PC-3 (cell line): ENCODE data around the gene LTBP1. TPM values are rescaled to one million over a fixed set of nuclear protein-coding genes. Genes with fewer than 3 reads are reported as not detected.

Source experiments
- ATAC-seq: fragments of 200-7000 bp; cut with Tn5 transposase; 2 replicates; pipeline ENCODE4 v1.9.1; 2020; ENCODE audit warnings: mild to moderate bottlenecking, moderate library complexity
- BruUV-seq: library from RNA; stranded (reverse); fragments of 400-500 nt; replicated peaks from 2 replicates; lab custom pipeline; 2021; lab: Mats Ljungman, UMichigan
- CTCF ChIA-PET: fragments of 300-600 bp; sonication (Branson Sonifier 250); formaldehyde crosslinking; loops from one replicate; lab custom pipeline; 2022; ENCODE audit warnings: antibody characterized with exemption; lab: Charles Lee
- POLR2A ChIA-PET: fragments of 300-600 bp; sonication (Branson Sonifier 250); formaldehyde crosslinking; loops from one replicate; lab custom pipeline; 2022; ENCODE audit warnings: antibody characterized with exemption; ENCODE audit not compliant: unreplicated experiment; lab: Charles Lee
- DNase-seq: peaks from one replicate; pipeline ENCODE4 v3.0.0-alpha.2; 2015
- H2AFZ ChIP-seq: fragments of 300-600 bp; sonication (generic); 2 replicates; pipeline ENCODE4 v1.6.0; 2016; ENCODE audit warnings: antibody characterized with exemption, low read length
- H3F3A ChIP-seq: fragments of 300-600 bp; sonication (generic); one replicate; pipeline ENCODE4 v1.6.0; 2017; ENCODE audit warnings: antibody characterized with exemption, low read length, control low read depth, mild to moderate bottlenecking; ENCODE audit not compliant: unreplicated experiment
- H3K27ac ChIP-seq: fragments of 300-600 bp; sonication (generic); 2 replicates; pipeline ENCODE4 v1.5.1; 2016; ENCODE audit warnings: mild to moderate bottlenecking, low read length
- H3K27me3 ChIP-seq: fragments of 300-600 bp; sonication (generic); 2 replicates; pipeline ENCODE4 v1.6.1; 2016; ENCODE audit warnings: low read length, mixed read lengths
- H3K36me3 ChIP-seq: fragments of 300-600 bp; sonication (generic); 2 replicates; pipeline ENCODE4 v1.6.1; 2016; ENCODE audit warnings: low read depth, mixed run types, low read length, mixed read lengths
- H3K4me1 ChIP-seq: fragments of 300-600 bp; sonication (generic); 2 replicates; pipeline ENCODE4 v1.5.1; 2016; ENCODE audit warnings: low read length; ENCODE audit not compliant: insufficient read depth
- H3K4me2 ChIP-seq: fragments of 300-600 bp; sonication (generic); 2 replicates; pipeline ENCODE4 v1.6.0; 2016; ENCODE audit warnings: low read length
- H3K4me3 ChIP-seq: fragments of 300-600 bp; sonication (generic); 2 replicates; pipeline ENCODE4 v1.5.1; 2016; ENCODE audit warnings: mild to moderate bottlenecking, low read length, mixed read lengths
- H3K79me2 ChIP-seq: fragments of 300-600 bp; sonication (generic); 2 replicates; pipeline ENCODE4 v1.6.1; 2017; ENCODE audit warnings: low read length, mixed read lengths
- H3K9ac ChIP-seq: fragments of 300-600 bp; sonication (generic); 2 replicates; pipeline ENCODE4 v1.6.0; 2016; ENCODE audit warnings: mild to moderate bottlenecking, low read length
- H3K9me2 ChIP-seq: fragments of 300-600 bp; sonication (generic); replicated peaks from 2 replicates; pipeline ENCODE4 v1.6.1; 2016; ENCODE audit warnings: mixed run types, low read length, mixed read lengths
- H3K9me3 ChIP-seq: fragments of 300-600 bp; sonication (generic); 2 replicates; pipeline ENCODE4 v1.6.1; 2016; ENCODE audit warnings: low read length, mixed read lengths
- H4K20me1 ChIP-seq: fragments of 300-600 bp; sonication (generic); 2 replicates; pipeline ENCODE4 v1.6.1; 2016; ENCODE audit warnings: low read length, mixed read lengths
- CTCF ChIP-seq: fragments of 300-600 bp; sonication (generic); conservative IDR thresholded peaks from 2 replicates; pipeline ENCODE4 v1.5.1; 2017; ENCODE audit warnings: antibody characterized with exemption, low read depth, mild to moderate bottlenecking, low read length
- EZH2 ChIP-seq: fragments of 300-600 bp; sonication (generic); IDR thresholded peaks from one replicate; pipeline ENCODE4 v1.6.1; 2017; ENCODE audit warnings: antibody characterized with exemption, mild to moderate bottlenecking, low read length; ENCODE audit not compliant: unreplicated experiment
- EZH2phosphoT487 ChIP-seq: fragments of 300-600 bp; sonication (generic); IDR thresholded peaks from 2 replicates; pipeline ENCODE4 v1.6.1; 2018; ENCODE audit warnings: mild to moderate bottlenecking, antibody characterized with exemption, low read length, borderline replicate concordance
- intact Hi-C: fragments of 100-400 bp; cut with micrococcal nuclease; formaldehyde crosslinking; loops from 2 replicates; pipeline ENCODE4 v1.9.0; 2023
- total RNA-seq: library from RNA; depleted of rRNA; stranded (reverse); fragments of >200 nt; gene quantifications from 2 replicates; pipeline ENCODE4 v1.2.3, GENCODE V29; 2014

LTBP1 gene
- total RNA-seq, 1 experiment from 2014 or later, result 45.9 TPM

GRCh38 chr2:33071591-33071990 lies 124.8 kb downstream of the LTBP1 start:
- peak overlapping the region; percentile 77; the same call in 1 of the 2 replicates for H3K9ac ChIP-seq
- ChIA-PET CTCF (no interaction called here), POLR2A (no interaction called here)
- H3K27ac ChIP-seq, result peak overlapping the region; percentile 98
- ATAC-seq, result no peak
- intact Hi-C loops, result loop anchor here (2.0 to 5.0 kb wide), 2 partner anchors 33 to 81 kb away; no protein-coding TSS in a partner anchor
- no peaks in the 10 kb centered on the region for H4K20me1 ChIP-seq
- H3F3A ChIP-seq, result peaks cover 8% of the 10 kb centered on the region
- TF ChIP-seq EZH2phosphoT487, result no peak
- TF ChIP-seq EZH2, result no peak
- TF ChIP-seq CTCF, result no peak
- H3K4me3 ChIP-seq, result no peak overlapping the region
- no peaks in the 10 kb centered on the region for H3K9me2 ChIP-seq
- H3K9me3 ChIP-seq, result no peaks in the 10 kb centered on the region
- H3K4me2 ChIP-seq, result 0 out of 2 replicates have a peak overlapping the region, but pooled peaks have one; percentile 66
- no TSS peak for BruUV-seq
- no peaks in the 10 kb centered on the region for H3K79me2 ChIP-seq
- DNase-seq, result no peak
- no peaks in the 10 kb centered on the region for H3K27me3 ChIP-seq
- no peak overlapping the region for H2AFZ ChIP-seq
- no peaks in the 10 kb centered on the region for H3K36me3 ChIP-seq
- H3K4me1 ChIP-seq, result peaks cover 62% of the 10 kb centered on the region

GRCh38 chr2:33072614-33073013 lies 125.9 kb downstream of the LTBP1 start:
- Histone ChIP-seq H3K79me2 (no peaks in the 10 kb centered on the region), H2AFZ (no peak overlapping the region), H3K9me3 (no peaks in the 10 kb centered on the region), H3K36me3 (no peaks in the 10 kb centered on the region), H3K4me1 (peaks cover 54% of the 10 kb centered on the region), H3F3A (peaks cover 8% of the 10 kb centered on the region), H3K27ac (peak overlapping the region; percentile 60), H4K20me1 (no peaks in the 10 kb centered on the region), H3K27me3 (no peaks in the 10 kb centered on the region), H3K4me3 (no peak overlapping the region), H3K9me2 (no peaks in the 10 kb centered on the region), H3K4me2 (peak overlapping the region; percentile 13; the same call in 1 of the 2 replicates), H3K9ac (no peak overlapping the region)
- TF ChIP-seq EZH2, result no peak
- TF ChIP-seq EZH2phosphoT487, result no peak
- TF ChIP-seq CTCF, result no peak
- ATAC-seq, result no peak
- no TSS peak for BruUV-seq
- no peak for DNase-seq
- POLR2A ChIA-PET, result no interaction called here
- intact Hi-C loops, result loop anchor here (5.0 kb wide), 1 partner anchor 80 kb away; no protein-coding TSS in a partner anchor
- CTCF ChIA-PET, result no interaction called here

GRCh38 chr2:33073018-33073417 lies 126.3 kb downstream of the LTBP1 start:
- peaks cover 50% of the 10 kb centered on the region for H3K4me1 ChIP-seq
- CTCF ChIA-PET, result no interaction called here
- peak overlapping the region; percentile 60 for H3K27ac ChIP-seq

More at GRCh38 chr2:33073018-33073417, 126.3 kb downstream of the LTBP1 start:
- no peak overlapping the region for H3K4me3 ChIP-seq
- H3K27me3 ChIP-seq, result no peaks in the 10 kb centered on the region
- H3K79me2 ChIP-seq, result no peaks in the 10 kb centered on the region
- no peak overlapping the region for H3K9ac ChIP-seq
- POLR2A ChIA-PET, result no interaction called here
- H4K20me1 ChIP-seq, result no peaks in the 10 kb centered on the region
- ATAC-seq (no peak), DNase-seq (peak; percentile 66)
- H3K9me2 ChIP-seq, result no peaks in the 10 kb centered on the region
- no peaks in the 10 kb centered on the region for H3K36me3 ChIP-seq
- H3K4me2 ChIP-seq, result peak overlapping the region; percentile 13; the same call in 1 of the 2 replicates
- no peaks in the 10 kb centered on the region for H3K9me3 ChIP-seq
- TF ChIP-seq EZH2phosphoT487 (no peak), EZH2 (no peak), CTCF (no peak)
- no peak overlapping the region for H2AFZ ChIP-seq
- BruUV-seq, result no TSS peak
- intact Hi-C loops, result loop anchor here (5.0 kb wide), 1 partner anchor 79 kb away; no protein-coding TSS in a partner anchor
- peaks cover 8% of the 10 kb centered on the region for H3F3A ChIP-seq
